OCI-LY3 (cell line): ENCODE results near the gene STRBP.

Source experiments
- EZH2phosphoT487 ChIP-seq: fragments of 200-600 bp; shearing (Covaris generic); IDR thresholded peaks from 2 replicates; pipeline ENCODE4 v1.6.1; 2018; ENCODE audit warnings: antibody characterized with exemption, mixed run types, low read depth
- TF ChIP-seq, protein P1 (sequence below): fragments of 200-600, 300-600 bp; sonication (generic); IDR thresholded peaks from 2 replicates; pipeline ENCODE4 v1.5.1; 2014; ENCODE audit warnings: antibody characterized with exemption, low read length, low read depth

DNA sequence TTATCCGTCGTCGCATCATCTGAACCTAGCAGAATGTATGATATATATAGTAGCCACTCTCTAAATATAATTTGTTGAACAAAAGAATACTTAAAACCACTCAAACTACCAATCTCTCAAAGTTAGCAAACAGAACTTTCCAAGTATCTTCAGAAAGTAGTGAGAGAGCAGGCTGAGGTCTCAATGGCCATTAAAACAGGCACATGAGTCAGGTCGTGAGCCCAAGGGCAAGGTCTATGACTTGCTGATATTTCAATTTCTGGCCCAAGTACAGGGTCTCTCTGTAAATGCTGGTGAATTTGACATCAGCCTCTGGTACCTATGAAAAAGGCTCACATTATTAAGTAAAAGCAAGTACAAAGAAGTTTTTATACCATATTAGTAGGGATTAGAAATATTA is 139.8 kb downstream of the STRBP start:
- TF ChIP-seq, protein P1, sequence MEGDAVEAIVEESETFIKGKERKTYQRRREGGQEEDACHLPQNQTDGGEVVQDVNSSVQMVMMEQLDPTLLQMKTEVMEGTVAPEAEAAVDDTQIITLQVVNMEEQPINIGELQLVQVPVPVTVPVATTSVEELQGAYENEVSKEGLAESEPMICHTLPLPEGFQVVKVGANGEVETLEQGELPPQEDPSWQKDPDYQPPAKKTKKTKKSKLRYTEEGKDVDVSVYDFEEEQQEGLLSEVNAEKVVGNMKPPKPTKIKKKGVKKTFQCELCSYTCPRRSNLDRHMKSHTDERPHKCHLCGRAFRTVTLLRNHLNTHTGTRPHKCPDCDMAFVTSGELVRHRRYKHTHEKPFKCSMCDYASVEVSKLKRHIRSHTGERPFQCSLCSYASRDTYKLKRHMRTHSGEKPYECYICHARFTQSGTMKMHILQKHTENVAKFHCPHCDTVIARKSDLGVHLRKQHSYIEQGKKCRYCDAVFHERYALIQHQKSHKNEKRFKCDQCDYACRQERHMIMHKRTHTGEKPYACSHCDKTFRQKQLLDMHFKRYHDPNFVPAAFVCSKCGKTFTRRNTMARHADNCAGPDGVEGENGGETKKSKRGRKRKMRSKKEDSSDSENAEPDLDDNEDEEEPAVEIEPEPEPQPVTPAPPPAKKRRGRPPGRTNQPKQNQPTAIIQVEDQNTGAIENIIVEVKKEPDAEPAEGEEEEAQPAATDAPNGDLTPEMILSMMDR, result no peak
- TF ChIP-seq EZH2phosphoT487, result no peak
